HL-60 (cell line): ENCODE data around the gene PTDSS2.

Experiments
- DNase-seq, 2 experiments: peaks; one replicate each; pipeline ENCODE4 v3.0.0-alpha.2; 2010 to 2020; ENCODE audit warnings: low read depth in 1 of 2, low spot score in 1 of 2
- H3K27ac ChIP-seq: fragments of 250-450 bp; sonication (Bioruptor Pico); replicated peaks from 2 replicates; pipeline ENCODE4 v1.5.1; 2020; ENCODE audit warnings: mild to moderate bottlenecking, moderate library complexity
- H3K27me3 ChIP-seq: fragments of 250-450 bp; sonication (Bioruptor Pico); 2 replicates; pipeline ENCODE4 v1.5.1; 2021; ENCODE audit warnings: mild to moderate bottlenecking, moderate library complexity; ENCODE audit not compliant: insufficient read depth, poor library complexity, severe bottlenecking
- H3K4me3 ChIP-seq: replicated peaks from 2 replicates; pipeline ENCODE4 v1.5.1; 2011; ENCODE audit warnings: mild to moderate bottlenecking, control low read depth, low read length; ENCODE audit not compliant: insufficient read depth
- GABPA ChIP-seq: IDR thresholded peaks from 2 replicates; pipeline ENCODE4 v1.6.1; 2012; ENCODE audit warnings: low read depth
- POLR2AphosphoS5 ChIP-seq: IDR thresholded peaks from 2 replicates; pipeline ENCODE4 v1.6.1; 2012; ENCODE audit warnings: low read depth
- SPI1 ChIP-seq: IDR thresholded peaks from 2 replicates; pipeline ENCODE4 v1.6.1; 2012; ENCODE audit warnings: low read depth, mild to moderate bottlenecking, borderline replicate concordance
- TF ChIP-seq, protein P1 (sequence below): IDR thresholded peaks from one replicate; pipeline ENCODE4 v1.5.1; 2011; ENCODE audit warnings: low read length, control low read depth, inconsistent platforms; ENCODE audit not compliant: insufficient read depth
- TF ChIP-seq, protein P2 (sequence below): IDR thresholded peaks from 2 replicates; pipeline ENCODE4 v1.6.1; 2012; ENCODE audit warnings: low read depth; ENCODE audit not compliant: insufficient replicate concordance

PTDSS2 gene

DNA sequence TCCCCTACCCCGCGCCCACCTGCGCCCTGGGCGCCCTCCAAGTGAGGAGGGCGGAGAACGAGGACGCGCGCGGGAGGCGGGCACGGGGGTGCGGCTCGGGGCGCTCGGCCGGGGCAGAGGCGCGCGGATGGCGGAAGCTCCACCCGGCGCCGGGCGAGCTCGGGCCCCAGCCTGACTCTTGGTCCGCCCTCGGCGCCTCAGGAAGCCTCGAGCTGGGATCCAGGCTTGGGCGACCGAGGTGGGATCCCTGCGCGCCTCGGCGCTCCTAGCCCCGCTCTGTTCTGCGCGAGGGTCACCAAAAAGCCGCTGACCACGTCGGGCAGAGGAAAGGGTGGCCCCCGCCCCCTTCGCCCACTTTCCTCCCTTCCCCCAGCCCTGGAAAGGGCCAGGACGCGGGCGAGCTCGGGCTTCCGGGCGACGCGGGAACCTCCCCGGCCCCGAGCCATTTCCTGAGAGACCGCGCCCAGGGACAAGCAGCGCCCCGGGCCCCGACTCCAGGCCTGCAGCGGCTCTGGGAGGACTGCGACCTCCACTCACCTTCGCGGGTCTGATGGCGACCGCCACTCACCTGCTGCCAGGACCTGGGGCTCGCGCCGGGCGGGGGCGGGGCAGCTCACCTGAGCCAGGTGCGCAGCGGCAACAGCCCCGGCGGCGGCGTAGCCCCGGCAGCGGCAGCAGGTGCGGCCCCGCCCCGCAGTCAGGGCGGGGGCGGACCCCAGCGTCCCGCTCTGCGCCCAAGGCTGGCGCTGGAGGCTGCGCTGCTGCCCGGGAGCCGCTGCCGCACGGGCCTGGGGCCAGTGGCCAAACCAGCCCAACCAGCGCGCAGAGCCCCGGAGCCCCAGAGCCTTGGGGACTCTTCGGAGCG, 33.1 kb upstream of the PTDSS2 start:
- peak; percentile 56 to 57 for DNase-seq
- Histone ChIP-seq H3K4me3 (peak overlapping the region; percentile 44), H3K27ac (peak overlapping the region; percentile 86), H3K27me3 (no peaks in the 10 kb centered on the region)
- TF ChIP-seq, protein P1, sequence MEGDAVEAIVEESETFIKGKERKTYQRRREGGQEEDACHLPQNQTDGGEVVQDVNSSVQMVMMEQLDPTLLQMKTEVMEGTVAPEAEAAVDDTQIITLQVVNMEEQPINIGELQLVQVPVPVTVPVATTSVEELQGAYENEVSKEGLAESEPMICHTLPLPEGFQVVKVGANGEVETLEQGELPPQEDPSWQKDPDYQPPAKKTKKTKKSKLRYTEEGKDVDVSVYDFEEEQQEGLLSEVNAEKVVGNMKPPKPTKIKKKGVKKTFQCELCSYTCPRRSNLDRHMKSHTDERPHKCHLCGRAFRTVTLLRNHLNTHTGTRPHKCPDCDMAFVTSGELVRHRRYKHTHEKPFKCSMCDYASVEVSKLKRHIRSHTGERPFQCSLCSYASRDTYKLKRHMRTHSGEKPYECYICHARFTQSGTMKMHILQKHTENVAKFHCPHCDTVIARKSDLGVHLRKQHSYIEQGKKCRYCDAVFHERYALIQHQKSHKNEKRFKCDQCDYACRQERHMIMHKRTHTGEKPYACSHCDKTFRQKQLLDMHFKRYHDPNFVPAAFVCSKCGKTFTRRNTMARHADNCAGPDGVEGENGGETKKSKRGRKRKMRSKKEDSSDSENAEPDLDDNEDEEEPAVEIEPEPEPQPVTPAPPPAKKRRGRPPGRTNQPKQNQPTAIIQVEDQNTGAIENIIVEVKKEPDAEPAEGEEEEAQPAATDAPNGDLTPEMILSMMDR: no peak
- TF ChIP-seq POLR2AphosphoS5: no peak
- TF ChIP-seq, protein P2, sequence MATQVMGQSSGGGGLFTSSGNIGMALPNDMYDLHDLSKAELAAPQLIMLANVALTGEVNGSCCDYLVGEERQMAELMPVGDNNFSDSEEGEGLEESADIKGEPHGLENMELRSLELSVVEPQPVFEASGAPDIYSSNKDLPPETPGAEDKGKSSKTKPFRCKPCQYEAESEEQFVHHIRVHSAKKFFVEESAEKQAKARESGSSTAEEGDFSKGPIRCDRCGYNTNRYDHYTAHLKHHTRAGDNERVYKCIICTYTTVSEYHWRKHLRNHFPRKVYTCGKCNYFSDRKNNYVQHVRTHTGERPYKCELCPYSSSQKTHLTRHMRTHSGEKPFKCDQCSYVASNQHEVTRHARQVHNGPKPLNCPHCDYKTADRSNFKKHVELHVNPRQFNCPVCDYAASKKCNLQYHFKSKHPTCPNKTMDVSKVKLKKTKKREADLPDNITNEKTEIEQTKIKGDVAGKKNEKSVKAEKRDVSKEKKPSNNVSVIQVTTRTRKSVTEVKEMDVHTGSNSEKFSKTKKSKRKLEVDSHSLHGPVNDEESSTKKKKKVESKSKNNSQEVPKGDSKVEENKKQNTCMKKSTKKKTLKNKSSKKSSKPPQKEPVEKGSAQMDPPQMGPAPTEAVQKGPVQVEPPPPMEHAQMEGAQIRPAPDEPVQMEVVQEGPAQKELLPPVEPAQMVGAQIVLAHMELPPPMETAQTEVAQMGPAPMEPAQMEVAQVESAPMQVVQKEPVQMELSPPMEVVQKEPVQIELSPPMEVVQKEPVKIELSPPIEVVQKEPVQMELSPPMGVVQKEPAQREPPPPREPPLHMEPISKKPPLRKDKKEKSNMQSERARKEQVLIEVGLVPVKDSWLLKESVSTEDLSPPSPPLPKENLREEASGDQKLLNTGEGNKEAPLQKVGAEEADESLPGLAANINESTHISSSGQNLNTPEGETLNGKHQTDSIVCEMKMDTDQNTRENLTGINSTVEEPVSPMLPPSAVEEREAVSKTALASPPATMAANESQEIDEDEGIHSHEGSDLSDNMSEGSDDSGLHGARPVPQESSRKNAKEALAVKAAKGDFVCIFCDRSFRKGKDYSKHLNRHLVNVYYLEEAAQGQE: no peak
- no peak; the same call in 1 of the 2 replicates for TF ChIP-seq GABPA
- TF ChIP-seq SPI1: no peak

DNA sequence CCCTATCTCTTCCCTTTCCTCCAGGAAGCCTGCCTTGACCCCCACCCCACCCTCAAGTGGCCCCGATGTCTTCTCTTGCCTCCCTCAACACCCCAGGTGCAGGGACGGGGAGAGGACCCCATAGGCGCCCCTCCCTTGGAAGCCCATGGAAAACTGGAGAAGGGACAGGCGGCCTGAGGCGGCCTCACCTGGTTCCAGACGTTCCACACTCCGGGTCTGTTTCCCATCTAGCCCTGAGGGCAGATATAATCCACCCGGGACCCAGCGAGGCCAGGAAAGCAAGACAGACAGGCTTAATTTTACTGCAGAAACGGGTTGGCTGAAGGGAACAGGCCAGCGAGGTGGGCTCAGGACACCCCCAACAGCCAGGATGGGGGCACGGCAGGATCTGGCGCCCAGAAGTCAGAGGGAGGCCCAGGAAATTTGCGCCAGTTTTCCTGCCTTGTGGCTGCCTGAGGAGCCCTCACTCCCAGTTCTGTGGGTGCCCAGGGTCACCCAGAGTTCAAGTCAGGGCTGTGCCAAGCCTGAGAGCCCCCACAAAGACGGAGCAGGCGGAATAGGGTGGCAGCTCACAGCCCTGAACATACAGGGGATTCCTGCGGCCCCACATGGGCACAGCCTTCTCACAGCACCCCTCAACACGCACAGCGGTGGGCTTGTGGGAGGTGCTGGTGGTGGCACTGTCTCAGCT, 32.3 kb upstream of the PTDSS2 start:
- Histone ChIP-seq H3K27me3 (no peaks in the 10 kb centered on the region), H3K4me3 (no peak overlapping the region), H3K27ac (no peak overlapping the region)
- TF ChIP-seq GABPA: no peak
- TF ChIP-seq, protein P1: no peak
- TF ChIP-seq POLR2AphosphoS5: no peak
- no peak for TF ChIP-seq SPI1
- TF ChIP-seq, protein P2: no peak
- no peak for DNase-seq

DNA sequence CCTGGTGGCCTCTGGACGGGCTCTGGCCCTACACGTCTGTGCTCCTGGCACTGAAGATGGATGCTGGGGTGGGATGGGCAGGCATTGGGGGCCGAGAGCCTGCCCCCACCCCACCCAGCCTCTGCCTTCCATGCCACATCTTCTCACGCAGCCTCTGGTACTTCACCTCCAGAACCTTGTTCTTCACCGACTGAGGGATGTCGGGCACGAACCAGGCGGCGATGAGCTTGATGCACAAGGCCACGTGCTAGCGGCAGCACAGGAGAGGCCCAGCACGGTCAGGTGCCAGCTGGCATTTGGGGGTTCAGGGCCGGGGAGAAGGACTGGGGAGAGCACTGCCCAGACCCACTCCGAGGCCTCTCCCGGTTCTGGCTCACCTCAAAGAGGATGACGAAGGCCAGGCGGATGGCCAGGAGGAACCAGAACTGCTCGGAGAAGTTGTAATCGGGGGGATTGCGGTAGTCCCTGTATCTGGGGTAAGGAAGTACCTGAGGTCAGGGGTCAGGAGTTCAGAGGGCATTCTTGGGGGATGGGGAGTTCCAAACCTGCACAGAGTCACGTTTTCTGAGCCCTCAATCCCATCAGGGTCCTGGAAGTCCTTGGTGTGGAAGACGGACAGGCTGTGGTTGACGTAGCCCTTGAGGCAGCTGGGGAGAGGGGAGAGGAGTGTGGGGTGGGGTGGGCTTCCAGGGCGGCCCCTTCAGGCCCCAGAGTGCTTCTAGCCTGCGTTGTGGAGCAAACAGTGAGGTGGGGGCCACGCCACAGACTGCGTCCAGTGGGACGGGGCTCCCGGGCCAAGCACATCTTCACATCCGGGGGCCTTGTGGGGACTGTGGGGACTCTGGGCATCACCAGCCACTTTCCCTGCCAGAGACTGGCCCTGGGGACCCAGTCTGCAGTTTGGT, 31.5 kb upstream of the PTDSS2 start:
- Histone ChIP-seq H3K4me3 (no peak overlapping the region), H3K27me3 (no peaks in the 10 kb centered on the region), H3K27ac (no peak overlapping the region)
- TF ChIP-seq, protein P1: no peak
- TF ChIP-seq, protein P2: no peak
- no peak for TF ChIP-seq SPI1
- TF ChIP-seq GABPA: no peak
- TF ChIP-seq POLR2AphosphoS5: no peak
- no peak for DNase-seq
